Mucosa of stomach (tissue), 1 donor: ENCODE measurements around the gene DISC1.

ENCODE experiments used
- H3K27me3 ChIP-seq: one replicate; pipeline ENCODE4 v1.7.0; 2013; ENCODE audit warnings: mild to moderate bottlenecking, low read length; ENCODE audit not compliant: control insufficient read depth, insufficient read depth
- H3K36me3 ChIP-seq: one replicate; pipeline ENCODE4 v1.7.0; 2013; ENCODE audit warnings: low read length; ENCODE audit not compliant: control insufficient read depth, insufficient read depth
- H3K4me1 ChIP-seq: one replicate; pipeline ENCODE4 v1.7.0; 2013; ENCODE audit warnings: mild to moderate bottlenecking, low read length; ENCODE audit not compliant: control insufficient read depth, insufficient read depth
- H3K4me3 ChIP-seq: one replicate; pipeline ENCODE4 v1.7.0; 2013; ENCODE audit warnings: low read length
- H3K9ac ChIP-seq: one replicate; pipeline ENCODE4 v1.7.0; 2013; ENCODE audit warnings: mild to moderate bottlenecking, low read length, moderate library complexity
- H3K9me3 ChIP-seq: one replicate; pipeline ENCODE4 v1.7.0; 2013; ENCODE audit warnings: mild to moderate bottlenecking, low read length, moderate library complexity; ENCODE audit not compliant: control insufficient read depth
- donor health status: Pancreatic carcinoma.

Gene DISC1

GRCh38 chr1:232038706-232039677 lies 412.4 kb downstream of the DISC1 start:
- no peak overlapping the region for H3K4me3 ChIP-seq
- no peak overlapping the region for H3K9ac ChIP-seq
- peaks cover 12% of the 10 kb centered on the region for H3K27me3 ChIP-seq
- no peaks in the 10 kb centered on the region for H3K36me3 ChIP-seq
- no peaks in the 10 kb centered on the region for H3K4me1 ChIP-seq
- H3K9me3 ChIP-seq, result no peaks in the 10 kb centered on the region

- Histone ChIP-seq H3K9me3 (no peaks in the 10 kb centered on the region), H3K36me3 (no peaks in the 10 kb centered on the region), H3K27me3 (peaks cover 21% of the 10 kb centered on the region), H3K9ac (no peak overlapping the region), H3K4me1 (no peaks in the 10 kb centered on the region), H3K4me3 (no peak overlapping the region)
Observed at GRCh38 chr1:232040260-232040659, 413.7 kb downstream of the DISC1 start.

GRCh38 chr1:232044728-232045127 lies 418.1 kb downstream of the DISC1 start:
- Histone ChIP-seq H3K9ac (no peak overlapping the region), H3K4me1 (peaks cover 5% of the 10 kb centered on the region), H3K27me3 (peaks cover 49% of the 10 kb centered on the region), H3K4me3 (no peak overlapping the region), H3K36me3 (no peaks in the 10 kb centered on the region), H3K9me3 (no peaks in the 10 kb centered on the region)

- Histone ChIP-seq H3K36me3 (no peaks in the 10 kb centered on the region), H3K4me1 (peaks cover 5% of the 10 kb centered on the region), H3K9ac (no peak overlapping the region), H3K4me3 (no peak overlapping the region), H3K9me3 (no peaks in the 10 kb centered on the region), H3K27me3 (peaks cover 46% of the 10 kb centered on the region)
Observed at GRCh38 chr1:232045139-232045994, 418.8 kb downstream of the DISC1 start.

GRCh38 chr1:232046451-232047306 lies 420.1 kb downstream of the DISC1 start:
- no peak overlapping the region for H3K9ac ChIP-seq
- H3K9me3 ChIP-seq, result no peaks in the 10 kb centered on the region
- H3K27me3 ChIP-seq, result peaks cover 50% of the 10 kb centered on the region
- H3K36me3 ChIP-seq, result no peaks in the 10 kb centered on the region
- no peak overlapping the region for H3K4me3 ChIP-seq
- peaks cover 5% of the 10 kb centered on the region for H3K4me1 ChIP-seq

- no peaks in the 10 kb centered on the region for H3K36me3 ChIP-seq
Observed at GRCh38 chr1:232047473-232047872, 420.9 kb downstream of the DISC1 start.

GRCh38 chr1:232048481-232048880 lies 421.9 kb downstream of the DISC1 start:
- no peak overlapping the region for H3K9ac ChIP-seq
- no peak overlapping the region for H3K4me3 ChIP-seq
- H3K4me1 ChIP-seq, result peaks cover 5% of the 10 kb centered on the region
- H3K36me3 ChIP-seq, result no peaks in the 10 kb centered on the region
- H3K27me3 ChIP-seq, result peaks cover 68% of the 10 kb centered on the region
- H3K9me3 ChIP-seq, result no peaks in the 10 kb centered on the region

More at GRCh38 chr1:232047473-232047872, 420.9 kb downstream of the DISC1 start:
- Histone ChIP-seq H3K9me3 (no peaks in the 10 kb centered on the region), H3K27me3 (peaks cover 58% of the 10 kb centered on the region), H3K4me1 (peaks cover 5% of the 10 kb centered on the region), H3K9ac (no peak overlapping the region), H3K4me3 (no peak overlapping the region)

- Histone ChIP-seq H3K4me1 (peaks cover 5% of the 10 kb centered on the region), H3K36me3 (no peaks in the 10 kb centered on the region), H3K9me3 (no peaks in the 10 kb centered on the region), H3K9ac (no peak overlapping the region), H3K4me3 (no peak overlapping the region), H3K27me3 (peaks cover 63% of the 10 kb centered on the region)
Observed at GRCh38 chr1:232049335-232049734, 422.7 kb downstream of the DISC1 start.

GRCh38 chr1:232057217-232057895 lies 430.8 kb downstream of the DISC1 start:
- Histone ChIP-seq H3K9ac (no peak overlapping the region), H3K4me1 (peaks cover 14% of the 10 kb centered on the region), H3K36me3 (no peaks in the 10 kb centered on the region), H3K9me3 (no peaks in the 10 kb centered on the region), H3K4me3 (no peak overlapping the region), H3K27me3 (peaks cover 77% of the 10 kb centered on the region)

GRCh38 chr1:232057896-232058274 lies 431.3 kb downstream of the DISC1 start:
- no peak overlapping the region for H3K4me3 ChIP-seq

GRCh38 chr1:232059726-232060374 lies 433.3 kb downstream of the DISC1 start:
- Histone ChIP-seq H3K27me3 (peaks cover 81% of the 10 kb centered on the region), H3K36me3 (no peaks in the 10 kb centered on the region), H3K9me3 (no peaks in the 10 kb centered on the region), H3K9ac (no peak overlapping the region), H3K4me3 (no peak overlapping the region), H3K4me1 (peaks cover 14% of the 10 kb centered on the region)

More at GRCh38 chr1:232057896-232058274, 431.3 kb downstream of the DISC1 start:
- Histone ChIP-seq H3K36me3 (no peaks in the 10 kb centered on the region), H3K9ac (no peak overlapping the region), H3K27me3 (peaks cover 77% of the 10 kb centered on the region), H3K9me3 (no peaks in the 10 kb centered on the region), H3K4me1 (peaks cover 14% of the 10 kb centered on the region)
